Uterus (tissue), 4 donors: ENCODE results near the gene DONSON. TPM values are rescaled to one million over a fixed set of nuclear protein-coding genes. Genes with fewer than 3 reads are reported as not detected.

Source experiments
- DNase-seq, 2 donors: peaks; one replicate each; pipeline ENCODE4 v3.0.0-alpha.2; 2019 to 2020
- H3K27ac ChIP-seq, 2 donors: fragments of 200-600 bp; sonication (generic); 1 replicate in 1 of 2; 2 replicates in 1 of 2; pipeline ENCODE4 v1.5.1; 2016 to 2018
- H3K27me3 ChIP-seq, 2 donors: fragments of 200-600 bp; sonication (generic); one replicate each; pipeline ENCODE4 v1.5.1; 2018 to 2019; ENCODE audit warnings: control low read depth in 1 of 2
- H3K36me3 ChIP-seq, 2 donors: fragments of 200-600 bp; sonication (generic); one replicate each; pipeline ENCODE4 v1.5.1; 2019; ENCODE audit warnings: control low read depth in 1 of 2
- H3K4me1 ChIP-seq, 2 donors: fragments of 200-600 bp; sonication (generic); one replicate each; pipeline ENCODE4 v1.5.1; 2018 to 2019; ENCODE audit warnings: control low read depth in 1 of 2
- H3K4me3 ChIP-seq, 2 donors: fragments of 200-600 bp; sonication (generic); 1 replicate in 1 of 2; 2 replicates in 1 of 2; pipeline ENCODE4 v1.5.1; 2018 to 2019; ENCODE audit warnings: mild to moderate bottlenecking in 1 of 2
- H3K9me3 ChIP-seq, 2 donors: fragments of 200-600 bp; sonication (generic); one replicate each; pipeline ENCODE4 v1.5.1; 2019; ENCODE audit warnings: control low read depth in 1 of 2
- CTCF ChIP-seq, 4 experiments: fragments of 200-600 bp in 2 of 4; fragments of 450-650 bp in 2 of 4; sonication (generic) in 2 of 4; IDR thresholded peaks; one replicate each; pipeline ENCODE4 v1.5.1; 2016 to 2019; ENCODE audit warnings: antibody characterized with exemption in 4 of 4, mild to moderate bottlenecking in 2 of 4, moderate library complexity in 1 of 4
- POLR2A ChIP-seq, 2 donors: fragments of 450-650 bp; IDR thresholded peaks; one replicate each; pipeline ENCODE4 v1.6.1; 2016; ENCODE audit warnings: antibody characterized with exemption in 2 of 2, mild to moderate bottlenecking in 1 of 2, moderate library complexity in 1 of 2
- intact Hi-C: fragments of 100-400 bp; cut with DNase I; formaldehyde crosslinking; loops from one replicate; pipeline ENCODE4 v1.15.1; 2023; ENCODE audit warnings: low total_unique reads
- total RNA-seq, 4 donors: library from RNA; depleted of rRNA in 3 of 4; stranded (reverse); fragments of >200 nt in 3 of 4; gene quantifications; one replicate each; pipeline versions ENCODE4 v1.1.0 to v1.2.4, GENCODE V29; 2014 to 2023
- donor health status: DM: yes; HTN: yes; CAD: no.

The DONSON gene
- total RNA-seq, 4 donors from 2014 or later, result 7.2 to 19.8 (median 12.8) TPM

- H3K4me1 ChIP-seq, result peaks cover 0 to 6% of the 10 kb centered on the region in 2 donors
- no peaks in the 10 kb centered on the region for H3K36me3 ChIP-seq
- intact Hi-C loops, result no loop called here
- H3K27ac ChIP-seq, result no peak overlapping the region
- DNase-seq, result no peak
- no peaks in the 10 kb centered on the region for H3K9me3 ChIP-seq
- no peak overlapping the region for H3K4me3 ChIP-seq
- TF ChIP-seq CTCF (IDR thresholded peaks at IDR 0.05) (no peak), POLR2A (IDR thresholded peaks at IDR 0.05) (no peak)
- no peaks in the 10 kb centered on the region for H3K27me3 ChIP-seq
Observed at GRCh38 chr21:33550772-33551660, 37.5 kb downstream of the DONSON start.

- DNase-seq, result no peak
- no peak overlapping the region for H3K4me3 ChIP-seq
- H3K4me1 ChIP-seq, result peaks cover 0 to 3% of the 10 kb centered on the region in 2 donors
- TF ChIP-seq CTCF (IDR thresholded peaks at IDR 0.05), result no peak
- TF ChIP-seq POLR2A (IDR thresholded peaks at IDR 0.05), result no peak
- no peaks in the 10 kb centered on the region for H3K36me3 ChIP-seq
- no peaks in the 10 kb centered on the region for H3K9me3 ChIP-seq
- no peaks in the 10 kb centered on the region for H3K27me3 ChIP-seq
- intact Hi-C loops, result no loop called here
- H3K27ac ChIP-seq, result no peak overlapping the region
Observed at GRCh38 chr21:33549848-33550771, 38.4 kb downstream of the DONSON start.

- Histone ChIP-seq H3K4me3 (no peak overlapping the region), H3K4me1 (peaks cover 4 to 7% of the 10 kb centered on the region in 2 donors), H3K27ac (no peak overlapping the region)
Observed at GRCh38 chr21:33546086-33546485, 42.4 kb downstream of the DONSON start.

GRCh38 chr21:33544451-33545195, 43.9 kb downstream of the DONSON start:
- H3K36me3 ChIP-seq, result no peaks in the 10 kb centered on the region
- no peaks in the 10 kb centered on the region for H3K9me3 ChIP-seq
- H3K27ac ChIP-seq, result peak overlapping the region in 1 of 2 donors; percentile 99
- no peaks in the 10 kb centered on the region for H3K27me3 ChIP-seq
- H3K4me3 ChIP-seq, result peak overlapping the region; percentile 82 to 95
- intact Hi-C loops, result no loop called here
- no peak for DNase-seq
- TF ChIP-seq POLR2A (IDR thresholded peaks at IDR 0.05) (no peak), CTCF (IDR thresholded peaks at IDR 0.05) (no peak)
- peaks cover 6 to 9% of the 10 kb centered on the region in 2 donors for H3K4me1 ChIP-seq

More at GRCh38 chr21:33546086-33546485, 42.4 kb downstream of the DONSON start:
- DNase-seq, result no peak
- Histone ChIP-seq H3K27me3 (no peaks in the 10 kb centered on the region), H3K36me3 (no peaks in the 10 kb centered on the region), H3K9me3 (no peaks in the 10 kb centered on the region)
- intact Hi-C loops, result no loop called here
- no peak for TF ChIP-seq POLR2A (IDR thresholded peaks at IDR 0.05)
- no peak for TF ChIP-seq CTCF (IDR thresholded peaks at IDR 0.05)
